HG03108 (cell line): ENCODE results near the gene EML5.

Source experiments
- ATAC-seq: cut with Tn5 transposase; IDR thresholded peaks from one replicate; pipeline ENCODE4 v1.9.1; 2021; ENCODE audit warnings: moderate library complexity; ENCODE audit not compliant: unreplicated experiment

EML5 gene

DNA sequence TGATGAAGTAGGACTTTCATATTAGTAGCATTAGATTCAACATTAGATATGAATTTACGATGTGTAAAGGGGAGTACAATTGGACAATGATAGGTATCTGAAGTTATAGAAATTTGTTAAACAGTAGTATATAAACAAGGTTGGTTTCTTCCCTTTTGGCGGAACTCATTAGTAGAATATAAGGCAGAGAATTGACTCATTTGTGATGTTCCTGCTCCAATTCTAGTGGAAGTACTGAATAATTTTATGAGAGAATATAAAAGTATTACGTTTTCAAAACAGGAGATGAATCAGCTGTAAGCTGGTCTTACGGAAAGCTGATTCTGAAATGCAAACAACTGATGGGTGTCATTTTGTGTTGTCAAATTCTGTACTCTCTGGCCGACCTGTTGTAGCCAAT is 216.5 kb downstream of the EML5 start:
- no peak for ATAC-seq

DNA sequence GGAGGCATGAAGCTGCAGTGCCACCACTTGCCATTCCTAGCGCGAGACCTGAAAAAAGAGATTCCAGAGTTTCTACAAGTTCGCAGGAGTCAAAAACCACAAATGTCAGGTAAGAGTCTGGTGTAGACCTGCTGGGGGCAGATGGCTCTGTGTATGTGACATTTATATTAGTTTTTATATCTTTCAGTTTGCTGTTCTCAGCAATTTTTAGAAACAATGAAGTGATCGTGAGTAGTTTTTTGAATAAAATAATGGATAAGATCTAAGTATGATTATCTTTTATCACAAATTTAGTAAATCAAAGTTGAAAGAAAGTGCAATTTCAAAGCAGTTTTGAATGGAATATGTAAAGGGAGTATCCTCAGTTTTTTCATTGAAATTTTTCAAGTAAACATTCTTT is 220.6 kb downstream of the EML5 start:
- ATAC-seq = no peak

GRCh38 chr14:88568196-88568595 is 224.6 kb downstream of the EML5 start:
- ATAC-seq = no peak

GRCh38 chr14:88565427-88565826 is 227.3 kb downstream of the EML5 start:
- ATAC-seq = no peak

GRCh38 chr14:88563845-88564244 is 228.9 kb downstream of the EML5 start:
- no peak for ATAC-seq

GRCh38 chr14:88562831-88563686 is 229.7 kb downstream of the EML5 start, which contains the start of gene ZC3H14:
TSS of gene ZC3H14 (plus strand) at chr14:88563037. CDS start at chr14:88563134, 97 bp downstream.
- peak; percentile 96 for ATAC-seq

DNA sequence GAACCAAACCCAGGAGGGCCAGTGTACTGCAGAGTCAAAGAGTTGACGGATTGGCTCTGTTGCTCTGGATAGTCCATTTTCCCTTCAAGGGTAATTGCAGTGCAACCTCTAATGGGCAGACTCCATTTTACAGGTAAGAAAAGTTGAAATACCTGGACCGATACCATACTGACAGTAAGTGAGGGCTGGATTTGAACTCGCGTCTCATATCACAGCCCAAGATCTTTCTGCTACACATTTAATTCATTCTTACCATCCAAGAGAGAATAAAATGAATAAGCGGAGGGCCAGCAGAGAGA is 230.3 kb downstream of the EML5 start:
- no peak for ATAC-seq
